ENCODE results near the gene DMTF1. TPM values are rescaled to one million over a fixed set of nuclear protein-coding genes. Genes with fewer than 3 reads are reported as not detected.

The DMTF1 gene
- total and polyA plus RNA-seq, 2 of the 8 experiments (the other 6 are each of a cell fraction or from before 2014, with no cell fraction given) = 86.0 to 115 TPM

- Histone ChIP-seq H3K27ac (ENCODE audit: low read depth, low read length) (no peak overlapping the region), H3K4me2 (ENCODE audit: insufficient read depth in 1 of 2, low read depth in 2 of 2, low read length in 2 of 2) (no peak overlapping the region), H3K9ac (replicated peaks in 1 of 4; ENCODE audit: extremely low read depth in 1 of 4, low read depth in 3 of 4, low read length in 3 of 4) (no peak overlapping the region), H2AK5ac (ENCODE audit: low read depth, low read length) (no peak overlapping the region), H2BK15ac (ENCODE audit: low read length) (no peak overlapping the region), H4K91ac (replicated peaks; ENCODE audit: insufficient read length, low read length) (no peak overlapping the region), H2BK20ac (ENCODE audit: low read length) (no peak overlapping the region), H2BK12ac (ENCODE audit: low read depth, low read length) (no peak overlapping the region), H3K27me3 (replicated peaks in 1 of 4; ENCODE audit: control insufficient read depth in 3 of 4, extremely low read depth in 1 of 4, insufficient read depth in 3 of 4, low read length in 3 of 4) (no peaks in the 10 kb centered on the region), H3K79me2 (ENCODE audit: control insufficient read depth in 1 of 2, insufficient read depth in 2 of 2, low read length in 2 of 2) (no peaks in the 10 kb centered on the region), H3K4me1 (replicated peaks in 1 of 4; ENCODE audit: control insufficient read depth in 3 of 4, insufficient read depth in 4 of 4, low read length in 3 of 4) (no peaks in the 10 kb centered on the region), H2AFZ (ENCODE audit: low read length) (no peak overlapping the region), H3K4ac (replicated peaks; ENCODE audit: insufficient read length, low read depth, low read length) (no peak overlapping the region), H3K18ac (ENCODE audit: extremely low read depth, low read length) (no peak overlapping the region), H3K4me3 (ENCODE audit: extremely low read depth in 1 of 4, insufficient read depth in 2 of 4, low read depth in 3 of 4, low read length in 4 of 4) (no peak overlapping the region), H3K14ac (ENCODE audit: insufficient read length) (no peak overlapping the region), H2BK120ac (replicated peaks; ENCODE audit: low read depth, low read length) (no peak overlapping the region), H4K5ac (ENCODE audit: insufficient read length, low read depth, low read length) (no peak overlapping the region), H3K36me3 (ENCODE audit: control insufficient read depth in 2 of 4, insufficient read depth in 4 of 4, low read length in 3 of 4) (no peaks in the 10 kb centered on the region), H2BK5ac (ENCODE audit: low read depth, low read length) (no peak overlapping the region), H3K79me1 (ENCODE audit: low read depth, low read length) (no peaks in the 10 kb centered on the region), H4K20me1 (replicated peaks in 1 of 2; ENCODE audit: control insufficient read depth in 1 of 2, insufficient read depth in 2 of 2, low read length in 2 of 2) (no peaks in the 10 kb centered on the region), H3K56ac (replicated peaks; ENCODE audit: insufficient read length, low read depth, low read length) (no peak overlapping the region), H3K23ac (ENCODE audit: insufficient read length) (no peak overlapping the region), H4K8ac (ENCODE audit: extremely low read depth, insufficient read depth, low read length) (no peak overlapping the region), H3K23me2 (ENCODE audit: low read depth, low read length) (no peaks in the 10 kb centered on the region), H3K9me3 (ENCODE audit: insufficient read depth in 2 of 2, low read depth in 1 of 2, low read length in 1 of 2) (no peaks in the 10 kb centered on the region)
- WGBS, 2 experiments (ENCODE audit: extremely low coverage in 1 of 2, insufficient coverage in 1 of 2, insufficient read length in 1 of 2, insufficient replicate concordance in 2 of 2, low coverage in 1 of 2, low lambda C conversion rate in 2 of 2, missing lambda C conversion rate in 1 of 2) = 78% methylated on average over 2 of the region's 2 CpGs; no CpG with 5 or more reads in 1 of the 2 experiments
- ChIA-PET CTCF (ENCODE audit: partially characterized antibody) (interaction anchor here (0.6 to 2.3 kb wide), 3 partner anchors 9 to 42 kb away, joined by 3 to 7 read pairs (median 3); no protein-coding TSS in a partner anchor), POLR2A (ENCODE audit: partially characterized antibody) (no interaction called here)
- FAIRE-seq (no peak), DNase-seq (ENCODE audit: low read depth in 1 of 2, low spot score in 2 of 2) (no peak)
- TF ChIP-seq CHD1 (IDR thresholded peaks at IDR 0.05; ENCODE audit: low read depth, low read length) (no peak), ATF3 (IDR thresholded peaks at IDR 0.05; ENCODE audit: insufficient read depth, low read depth, low read length) (no peak), SIN3A (conservative IDR thresholded peaks at IDR 0.05 in 1 of 2, IDR thresholded peaks at IDR 0.05 in 1 of 2; ENCODE audit: low read depth in 1 of 2, low read length in 2 of 2) (no peak), E2F6 (IDR thresholded peaks at IDR 0.05) (no peak), SUZ12 (IDR thresholded peaks at IDR 0.05; ENCODE audit: low read length) (no peak), CTBP2 (IDR thresholded peaks at IDR 0.05; ENCODE audit: borderline replicate concordance, insufficient read depth, insufficient read length, low read length) (no peak), KDM1A (IDR thresholded peaks at IDR 0.05; ENCODE audit: borderline replicate concordance, low read length) (no peak), SP1 (IDR thresholded peaks at IDR 0.05; ENCODE audit: low read depth, low read length) (no peak), POLR2AphosphoS5 (IDR thresholded peaks at IDR 0.05; ENCODE audit: low read depth, low read length) (no peak), HDAC6 (IDR thresholded peaks at IDR 0.05; ENCODE audit: low read depth, low read length) (no peak), CBX8 (IDR thresholded peaks at IDR 0.05; ENCODE audit: borderline replicate concordance, low read depth, low read length) (no peak), SP2 (IDR thresholded peaks at IDR 0.05; ENCODE audit: low read length) (no peak), RAD21 (IDR thresholded peaks at IDR 0.05 in 1 of 2, conservative IDR thresholded peaks at IDR 0.05 in 1 of 2; ENCODE audit: low read depth in 2 of 2, low read length in 2 of 2) (no peak)
Measured at GRCh38 chr7:87140271-87140748, 11.9 kb upstream of the DMTF1 start.
